HG03521 (cell line): ENCODE results near the gene ZBTB7C.
"Not testable (repeated sequence)": the region's sequence is repeated elsewhere in the genome, so short reads cannot be mapped to it uniquely, and the experiment has no call there.

Source experiments
- ATAC-seq: cut with Tn5 transposase; IDR thresholded peaks from one replicate; pipeline ENCODE4 v1.9.1; 2021; ENCODE audit warnings: mild to moderate bottlenecking, moderate library complexity; ENCODE audit not compliant: unreplicated experiment

The ZBTB7C gene

GRCh38 chr18:48303883-48304282, 105.3 kb downstream of the ZBTB7C start:
- no peak for ATAC-seq

GRCh38 chr18:48302736-48303135, 106.4 kb downstream of the ZBTB7C start:
- ATAC-seq: no peak

- no peak for ATAC-seq
These were observed 108.7 kb downstream of the ZBTB7C start for GRCh38 chr18:48300463-48300961.

- ATAC-seq: no peak
These were observed 112.0 kb downstream of the ZBTB7C start for GRCh38 chr18:48297139-48297538.

- no peak for ATAC-seq
These were observed 112.6 kb downstream of the ZBTB7C start for GRCh38 chr18:48296581-48296980.

- no peak for ATAC-seq
These were observed 113.4 kb downstream of the ZBTB7C start for GRCh38 chr18:48295586-48296311.

- no peak for ATAC-seq
These were observed 114.1 kb downstream of the ZBTB7C start for GRCh38 chr18:48294899-48295585.

GRCh38 chr18:48293954-48294898, 115.0 kb downstream of the ZBTB7C start:
- no peak for ATAC-seq

GRCh38 chr18:48292782-48293424, 116.3 kb downstream of the ZBTB7C start:
- ATAC-seq: no peak

- no peak for ATAC-seq
These were observed 117.0 kb downstream of the ZBTB7C start for GRCh38 chr18:48292229-48292628.

- no peak for ATAC-seq
These were observed 118.8 kb downstream of the ZBTB7C start for GRCh38 chr18:48290162-48290926.

GRCh38 chr18:48284743-48285142, 124.4 kb downstream of the ZBTB7C start:
- ATAC-seq: no peak

GRCh38 chr18:48284011-48284410, 125.2 kb downstream of the ZBTB7C start:
- not testable (repeated sequence) for ATAC-seq

GRCh38 chr18:48281460-48281859, 127.7 kb downstream of the ZBTB7C start:
- not testable (repeated sequence) for ATAC-seq

- no peak for ATAC-seq
These were observed 129.9 kb downstream of the ZBTB7C start for GRCh38 chr18:48279312-48279711.

- ATAC-seq: no peak
These were observed 131.1 kb downstream of the ZBTB7C start for GRCh38 chr18:48278081-48278480.

- no peak for ATAC-seq
These were observed 134.9 kb downstream of the ZBTB7C start for GRCh38 chr18:48274301-48274700.

- no peak for ATAC-seq
These were observed 138.3 kb downstream of the ZBTB7C start for GRCh38 chr18:48270929-48271328.

GRCh38 chr18:48265328-48265727, 143.9 kb downstream of the ZBTB7C start:
- no peak for ATAC-seq
